Upper lobe of right lung (tissue), 1 donor: ENCODE results near the gene KLHDC7B. TPM values are rescaled to one million over a fixed set of nuclear protein-coding genes. Genes with fewer than 3 reads are reported as not detected.

Source experiments
- ATAC-seq: fragments of 200-7000 bp; cut with Tn5 transposase; one replicate; pipeline ENCODE4 v1.9.1; 2020; ENCODE audit warnings: mild to moderate bottlenecking, moderate library complexity
- DNase-seq: peaks from one replicate; pipeline ENCODE4 v3.0.0-alpha.2; 2020
- H3K27ac ChIP-seq: fragments of 200-600 bp; one replicate; pipeline ENCODE4 v1.8.0; 2022
- H3K27me3 ChIP-seq: fragments of 200-600 bp; one replicate; pipeline ENCODE4 v1.8.0; 2022; ENCODE audit warnings: mild to moderate bottlenecking
- H3K36me3 ChIP-seq: fragments of 200-600 bp; one replicate; pipeline ENCODE4 v1.8.0; 2022
- H3K4me1 ChIP-seq: fragments of 200-600 bp; one replicate; pipeline ENCODE4 v1.8.0; 2022
- H3K4me3 ChIP-seq: fragments of 200-600 bp; one replicate; pipeline ENCODE4 v1.8.0; 2022; ENCODE audit warnings: mild to moderate bottlenecking
- H3K9me3 ChIP-seq: fragments of 200-600 bp; one replicate; pipeline ENCODE4 v1.8.0; 2022
- CTCF ChIP-seq: fragments of 200-600 bp; IDR thresholded peaks from one replicate; pipeline ENCODE4 v1.8.0; 2022; ENCODE audit warnings: antibody characterized with exemption
- intact Hi-C: fragments of 100-400 bp; cut with DNase I; formaldehyde crosslinking; loops from one replicate; pipeline ENCODE4 v1.11.0; 2022
- total RNA-seq: library from RNA; stranded (reverse); fragmentation: NEBNext Ultra II Directional; extraction: Animal tissue kit (Norgen Biotek cat#: 25700); gene quantifications from one replicate; pipeline ENCODE4 v1.2.1, GENCODE V29; 2021
- donor health status: DM: no; HTN: yes; CAD: no; lungs with severe emphysema.

KLHDC7B gene
- total RNA-seq, 1 donor from 2014 or later: 0.69 TPM

DNA sequence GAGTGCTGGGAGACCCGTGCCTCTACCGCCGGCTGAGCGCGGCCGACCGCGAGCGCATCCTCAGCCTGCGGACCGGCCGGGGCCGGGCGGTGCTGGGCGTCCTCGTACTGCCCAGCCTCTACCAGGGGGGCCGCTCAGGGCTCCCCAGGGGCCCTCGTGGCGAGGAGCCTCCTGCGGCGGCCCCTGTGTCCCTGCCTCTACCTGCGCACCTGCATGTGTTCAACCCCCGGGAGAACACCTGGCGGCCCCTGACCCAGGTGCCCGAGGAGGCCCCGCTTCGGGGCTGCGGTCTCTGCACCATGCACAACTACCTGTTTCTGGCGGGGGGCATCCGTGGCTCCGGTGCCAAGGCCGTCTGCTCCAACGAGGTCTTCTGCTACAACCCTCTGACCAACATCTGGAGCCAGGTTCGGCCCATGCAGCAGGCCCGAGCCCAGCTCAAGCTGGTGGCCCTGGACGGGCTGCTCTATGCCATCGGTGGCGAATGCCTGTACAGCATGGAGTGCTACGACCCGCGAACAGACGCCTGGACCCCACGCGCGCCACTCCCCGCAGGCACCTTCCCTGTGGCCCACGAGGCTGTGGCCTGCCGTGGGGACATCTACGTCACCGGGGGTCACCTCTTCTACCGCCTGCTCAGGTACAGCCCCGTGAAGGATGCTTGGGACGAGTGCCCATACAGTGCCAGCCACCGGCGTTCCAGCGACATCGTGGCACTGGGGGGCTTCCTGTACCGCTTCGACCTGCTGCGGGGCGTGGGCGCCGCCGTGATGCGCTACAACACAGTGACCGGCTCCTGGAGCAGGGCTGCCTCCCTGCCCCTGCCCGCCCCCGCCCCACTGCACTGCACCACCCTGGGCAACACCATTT is 3.5 kb downstream of the KLHDC7B start:
- ATAC-seq (no peak), DNase-seq (no peak)
- TF ChIP-seq CTCF: no peak
- Histone ChIP-seq H3K9me3 (no peaks in the 10 kb centered on the region), H3K27me3 (peaks cover 29% of the 10 kb centered on the region), H3K36me3 (no peaks in the 10 kb centered on the region), H3K27ac (peak overlapping the region; percentile 36), H3K4me1 (peaks cover 21% of the 10 kb centered on the region), H3K4me3 (peak overlapping the region; percentile 40)
- intact Hi-C loops: no loop called here

DNA sequence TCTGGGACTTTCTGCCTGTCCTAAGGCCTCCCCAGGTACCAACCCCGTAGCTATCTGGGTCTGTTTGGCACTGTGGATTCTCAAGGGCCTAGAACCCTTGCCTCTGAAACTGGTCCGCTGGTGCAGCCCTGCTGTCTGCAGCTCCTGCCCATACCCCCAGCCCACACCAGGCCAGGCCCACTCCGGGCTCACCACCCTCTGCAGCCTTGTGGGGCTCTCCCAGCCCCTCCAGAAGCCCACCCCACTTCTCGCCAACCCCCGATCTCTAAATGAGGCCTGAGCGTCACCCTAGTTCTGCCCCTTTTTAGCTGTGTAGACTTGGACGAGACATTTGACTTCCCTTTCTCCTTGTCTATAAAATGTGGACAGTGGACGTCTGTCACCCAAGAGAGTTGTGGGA is 4.7 kb downstream of the KLHDC7B start:
- DNase-seq (no peak), ATAC-seq (no peak)
- H3K27me3 ChIP-seq: peaks cover 29% of the 10 kb centered on the region
- H3K4me1 ChIP-seq: peaks cover 11% of the 10 kb centered on the region
- TF ChIP-seq CTCF: no peak
- H3K9me3 ChIP-seq: no peaks in the 10 kb centered on the region
- no peak overlapping the region for H3K27ac ChIP-seq
- intact Hi-C loops: no loop called here
- H3K4me3 ChIP-seq: no peak overlapping the region
- no peaks in the 10 kb centered on the region for H3K36me3 ChIP-seq

DNA sequence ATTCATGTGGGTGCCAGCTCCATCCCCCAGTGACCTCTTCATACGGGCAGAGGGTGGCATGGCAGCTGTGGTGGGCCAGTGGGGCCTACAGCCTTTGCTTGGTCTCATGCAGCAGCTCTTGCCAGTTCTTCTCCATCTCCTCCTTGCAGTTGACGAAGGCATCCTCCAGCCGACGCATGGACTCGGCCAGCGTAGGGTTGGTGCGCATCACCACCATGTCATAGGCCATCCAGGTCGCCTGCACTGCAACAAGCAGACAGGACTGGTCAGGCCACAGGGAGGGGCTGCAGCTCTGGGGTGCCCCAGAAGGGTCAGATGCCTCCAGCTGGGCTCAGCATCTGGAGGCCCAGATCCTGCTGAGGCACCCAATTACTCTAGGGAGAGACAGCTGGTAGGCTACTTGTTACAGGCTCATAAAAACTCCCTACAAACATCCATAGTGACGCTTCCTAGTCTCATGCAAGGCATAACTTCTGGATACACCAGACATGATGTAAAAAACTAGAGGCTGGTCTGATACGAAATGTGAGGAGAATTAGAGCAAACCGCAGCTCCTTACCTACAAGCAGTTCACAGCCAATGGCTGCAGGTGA is 5.6 kb downstream of the KLHDC7B start:
- Histone ChIP-seq H3K36me3 (no peaks in the 10 kb centered on the region), H3K27ac (no peak overlapping the region), H3K4me1 (peaks cover 11% of the 10 kb centered on the region), H3K27me3 (peaks cover 23% of the 10 kb centered on the region), H3K4me3 (no peak overlapping the region), H3K9me3 (no peaks in the 10 kb centered on the region)
- intact Hi-C loops: no loop called here
- TF ChIP-seq CTCF: no peak
- ATAC-seq: no peak
- DNase-seq: peak; percentile 58

- Histone ChIP-seq H3K4me1 (peaks cover 8% of the 10 kb centered on the region), H3K4me3 (no peak overlapping the region), H3K27me3 (peaks cover 10% of the 10 kb centered on the region), H3K27ac (no peak overlapping the region), H3K36me3 (no peaks in the 10 kb centered on the region), H3K9me3 (no peaks in the 10 kb centered on the region)
- TF ChIP-seq CTCF: no peak
- ATAC-seq: no peak
- intact Hi-C loops: no loop called here
- no peak for DNase-seq
These were observed 7.6 kb downstream of the KLHDC7B start for GRCh38 chr22:50553310-50553709.

DNA sequence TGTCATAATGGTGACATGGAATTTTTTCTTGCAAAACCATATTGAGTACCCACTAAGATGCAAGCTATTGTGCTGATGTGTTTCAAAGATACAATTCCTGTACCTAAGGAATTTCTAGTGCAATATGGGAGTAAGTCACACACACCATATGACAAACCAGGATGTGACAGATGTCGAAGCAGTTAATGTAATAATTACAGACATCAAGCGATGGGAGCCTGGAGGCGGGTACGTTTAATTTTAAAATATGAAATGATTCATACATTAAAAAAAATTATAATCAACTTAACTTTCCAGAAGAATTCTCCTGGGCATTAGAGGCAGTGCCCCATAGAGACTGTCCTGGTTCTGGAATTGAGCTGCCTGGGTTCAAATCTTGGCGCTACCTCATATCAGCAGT is 11.0 kb downstream of the KLHDC7B start:
- Histone ChIP-seq H3K9me3 (no peaks in the 10 kb centered on the region), H3K36me3 (no peaks in the 10 kb centered on the region), H3K4me1 (no peaks in the 10 kb centered on the region), H3K27ac (no peak overlapping the region), H3K27me3 (no peaks in the 10 kb centered on the region), H3K4me3 (no peak overlapping the region)
- no peak for DNase-seq
- TF ChIP-seq CTCF: no peak
- ATAC-seq: no peak
- intact Hi-C loops: no loop called here
